Liver (tissue), 9 donors: ENCODE results near the gene ACP5. TPM values are rescaled to one million over a fixed set of nuclear protein-coding genes. Genes with fewer than 3 reads are reported as not detected.
A peak's percentile ranks its signal among the peaks of the same experiment; 100 is the strongest.

ENCODE experiments used
- DNase-seq: peaks from one replicate; pipeline ENCODE4 v3.0.0-alpha.2; 2017; ENCODE audit warnings: low spot score
- H3K27ac ChIP-seq, 2 donors: one replicate each; pipeline ENCODE4 v1.7.0; 2013; ENCODE audit warnings: inconsistent platforms in 2 of 2, low read length in 2 of 2, control low read depth in 1 of 2, low read depth in 1 of 2, mild to moderate bottlenecking in 1 of 2
- H3K27me3 ChIP-seq, 4 donors: one replicate each; pipeline versions ENCODE4 v1.6.1 to v1.7.0; 2013; ENCODE audit warnings: low read length in 3 of 4, inconsistent platforms in 1 of 4, mild to moderate bottlenecking in 1 of 4, moderate library complexity in 1 of 4; ENCODE audit not compliant: control insufficient read depth in 4 of 4, insufficient read depth in 4 of 4
- H3K36me3 ChIP-seq, 4 donors: one replicate each; pipeline versions ENCODE4 v1.6.1 to v1.7.0; 2013; ENCODE audit warnings: low read length in 3 of 4, mild to moderate bottlenecking in 3 of 4, low read depth in 1 of 4, moderate library complexity in 1 of 4; ENCODE audit not compliant: control insufficient read depth in 4 of 4, insufficient read depth in 3 of 4
- H3K4me1 ChIP-seq, 4 donors: one replicate each; pipeline versions ENCODE4 v1.6.1 to v1.7.0; 2013; ENCODE audit warnings: low read length in 3 of 4, mild to moderate bottlenecking in 3 of 4, moderate library complexity in 1 of 4; ENCODE audit not compliant: control insufficient read depth in 4 of 4, insufficient read depth in 4 of 4
- H3K4me3 ChIP-seq, 3 donors: one replicate each; pipeline versions ENCODE4 v1.6.1 to v1.7.0; 2013; ENCODE audit warnings: low read length in 3 of 3, control low read depth in 1 of 3, low read depth in 1 of 3, mild to moderate bottlenecking in 1 of 3
- H3K9ac ChIP-seq, 2 donors: one replicate each; pipeline ENCODE4 v1.7.0; 2013; ENCODE audit warnings: low read length in 2 of 2, mild to moderate bottlenecking in 2 of 2, moderate library complexity in 2 of 2, control low read depth in 1 of 2, low read depth in 1 of 2
- H3K9me3 ChIP-seq, 4 donors: one replicate each; pipeline versions ENCODE4 v1.6.1 to v1.7.0; 2013; ENCODE audit warnings: low read length in 3 of 4; ENCODE audit not compliant: control insufficient read depth in 4 of 4
- EGR1 ChIP-seq, 2 donors: IDR thresholded peaks; 2 replicates each; pipeline ENCODE4 v1.6.1; 2016 to 2018; ENCODE audit warnings: antibody characterized with exemption in 2 of 2, low read depth in 2 of 2
- FOXA1 ChIP-seq: IDR thresholded peaks from 2 replicates; pipeline ENCODE4 v1.6.1; 2016; ENCODE audit warnings: antibody characterized with exemption
- FOXA2 ChIP-seq: IDR thresholded peaks from 2 replicates; pipeline ENCODE4 v1.6.1; 2016; ENCODE audit warnings: antibody characterized with exemption
- GABPA ChIP-seq, 2 donors: IDR thresholded peaks in 1 of 2; conservative IDR thresholded peaks in 1 of 2; 2 replicates each; pipeline ENCODE4 v1.6.1; 2016; ENCODE audit warnings: antibody characterized with exemption in 2 of 2, mild to moderate bottlenecking in 1 of 2, moderate library complexity in 1 of 2
- HNF4A ChIP-seq, 2 donors: conservative IDR thresholded peaks; 2 replicates each; pipeline ENCODE4 v1.6.1; 2016; ENCODE audit warnings: antibody characterized with exemption in 2 of 2, mild to moderate bottlenecking in 2 of 2
- HNF4G ChIP-seq: IDR thresholded peaks from 2 replicates; pipeline ENCODE4 v1.6.1; 2016; ENCODE audit warnings: antibody characterized with exemption
- NR2F2 ChIP-seq: IDR thresholded peaks from 2 replicates; pipeline ENCODE4 v1.6.1; 2016; ENCODE audit warnings: antibody characterized with exemption
- RAD21 ChIP-seq, 2 donors: IDR thresholded peaks; 2 replicates each; pipeline ENCODE4 v1.6.1; 2016; ENCODE audit warnings: antibody characterized with exemption in 2 of 2, mild to moderate bottlenecking in 2 of 2
- RXRA ChIP-seq, 2 donors: IDR thresholded peaks; 2 replicates each; pipeline ENCODE4 v1.6.1; 2017 to 2018; ENCODE audit warnings: antibody characterized with exemption in 2 of 2, mild to moderate bottlenecking in 1 of 2
- SP1 ChIP-seq: IDR thresholded peaks from 2 replicates; pipeline ENCODE4 v1.6.1; 2018; ENCODE audit warnings: antibody characterized with exemption, mild to moderate bottlenecking
- TAF1 ChIP-seq: conservative IDR thresholded peaks from 2 replicates; pipeline ENCODE4 v1.6.1; 2016; ENCODE audit warnings: antibody characterized with exemption, mild to moderate bottlenecking
- YY1 ChIP-seq: IDR thresholded peaks from 2 replicates; pipeline ENCODE4 v1.6.1; 2016; ENCODE audit warnings: antibody characterized with exemption, mild to moderate bottlenecking
- WGBS: extraction: QIAGEN DNeasy Blood & Tissue Kit; methylation state at CpG from one replicate; pipeline ENCODE4 v1.1.7; 2013; 5-methylcytosine and 5-hydroxymethylcytosine counted together
- polyA plus RNA-seq, 2 donors: library from polyadenylated mRNA; stranded (reverse) in 1 of 2; unstranded in 1 of 2; fragments of 200-250 nt in 1 of 2; fragments of >200 nt in 1 of 2; fragmentation: Nextera tagmentation in 1 of 2; extraction: Ambion mirVana in 1 of 2; gene quantifications; one replicate each; pipeline versions ENCODE4 v1.2.1 to v1.2.3, GENCODE V29; 2013 to 2015
- total RNA-seq, 2 donors: library from RNA; depleted of rRNA; stranded (reverse); fragments of >200 nt; gene quantifications; one replicate each; pipeline ENCODE4 v1.2.3, GENCODE V29; 2014
- TF ChIP-seq, protein P1 (sequence below): IDR thresholded peaks from 2 replicates; pipeline ENCODE4 v1.6.1; 2016; ENCODE audit warnings: antibody characterized with exemption
- TF ChIP-seq, protein P2 (sequence below): IDR thresholded peaks from 2 replicates; pipeline ENCODE4 v1.6.1; 2016; ENCODE audit warnings: antibody characterized with exemption
- TF ChIP-seq, protein P3 (sequence below): fragments of 150-350 bp; IDR thresholded peaks from 2 replicates; pipeline ENCODE4 v1.5.1; 2017; ENCODE audit warnings: improper control_type of control experiment, low read depth, low read length; ENCODE audit not compliant: missing input control
- TF ChIP-seq, protein P4 (sequence below): IDR thresholded peaks from 2 replicates; pipeline ENCODE4 v1.6.1; 2016; ENCODE audit warnings: antibody characterized with exemption, mild to moderate bottlenecking
- TF ChIP-seq, protein P5 (sequence below): IDR thresholded peaks from 2 replicates; pipeline ENCODE4 v1.6.1; 2016; ENCODE audit warnings: antibody characterized with exemption
- donor health status: healthy.
- donor health status: healthy.
- donor health status: healthy.
- donor health status: healthy.
- donor health status: healthy.

ACP5 gene
- total and polyA plus RNA-seq, 4 donors, result 18.6 to 30.5 (median 23.8) TPM

DNA sequence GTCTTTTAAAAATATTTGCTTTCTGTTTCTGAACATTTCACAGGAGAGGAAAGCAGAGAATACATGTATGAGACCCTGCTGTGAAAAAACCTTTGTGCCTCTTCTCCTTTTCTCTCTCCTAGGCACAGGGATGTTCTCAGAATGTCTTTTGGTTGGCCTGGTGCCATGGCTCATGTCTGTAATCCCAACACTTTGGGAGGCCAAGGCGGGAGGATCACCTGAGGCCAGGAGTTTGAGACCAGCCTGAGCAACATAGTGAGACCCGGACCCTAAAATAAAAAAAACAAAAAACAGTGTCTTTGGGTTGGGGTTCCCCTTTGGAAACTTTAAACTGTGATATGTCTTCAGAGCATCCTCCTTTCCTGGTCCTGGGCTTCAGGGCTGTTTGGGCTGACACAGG lies 21.3 kb upstream of the ACP5 start:
- no peak overlapping the region for H3K27ac ChIP-seq
- peak overlapping the region in 1 of 3 donors; percentile 76 for H3K4me3 ChIP-seq
- whole genome bisulfite sequencing, result 97% methylated on average over 2 of the region's 2 CpGs
- DNase-seq, result no peak
- TF ChIP-seq RAD21 (IDR thresholded peaks at IDR 0.05) (no peak), HNF4A (conservative IDR thresholded peaks at IDR 0.05) (no peak), HNF4G (no peak), GABPA (IDR thresholded peaks at IDR 0.05 in 1 of 2, conservative IDR thresholded peaks at IDR 0.05 in 1 of 2) (no peak), TAF1 (no peak), SP1 (no peak), FOXA1 (no peak), FOXA2 (no peak), EGR1 (IDR thresholded peaks at IDR 0.05; ENCODE audit: low read depth in 2 of 2) (no peak), RXRA (IDR thresholded peaks at IDR 0.05) (no peak), YY1 (no peak), NR2F2 (no peak)
- TF ChIP-seq, protein P1, sequence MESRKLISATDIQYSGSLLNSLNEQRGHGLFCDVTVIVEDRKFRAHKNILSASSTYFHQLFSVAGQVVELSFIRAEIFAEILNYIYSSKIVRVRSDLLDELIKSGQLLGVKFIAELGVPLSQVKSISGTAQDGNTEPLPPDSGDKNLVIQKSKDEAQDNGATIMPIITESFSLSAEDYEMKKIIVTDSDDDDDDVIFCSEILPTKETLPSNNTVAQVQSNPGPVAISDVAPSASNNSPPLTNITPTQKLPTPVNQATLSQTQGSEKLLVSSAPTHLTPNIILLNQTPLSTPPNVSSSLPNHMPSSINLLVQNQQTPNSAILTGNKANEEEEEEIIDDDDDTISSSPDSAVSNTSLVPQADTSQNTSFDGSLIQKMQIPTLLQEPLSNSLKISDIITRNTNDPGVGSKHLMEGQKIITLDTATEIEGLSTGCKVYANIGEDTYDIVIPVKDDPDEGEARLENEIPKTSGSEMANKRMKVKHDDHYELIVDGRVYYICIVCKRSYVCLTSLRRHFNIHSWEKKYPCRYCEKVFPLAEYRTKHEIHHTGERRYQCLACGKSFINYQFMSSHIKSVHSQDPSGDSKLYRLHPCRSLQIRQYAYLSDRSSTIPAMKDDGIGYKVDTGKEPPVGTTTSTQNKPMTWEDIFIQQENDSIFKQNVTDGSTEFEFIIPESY, result no peak
- TF ChIP-seq, protein P2, sequence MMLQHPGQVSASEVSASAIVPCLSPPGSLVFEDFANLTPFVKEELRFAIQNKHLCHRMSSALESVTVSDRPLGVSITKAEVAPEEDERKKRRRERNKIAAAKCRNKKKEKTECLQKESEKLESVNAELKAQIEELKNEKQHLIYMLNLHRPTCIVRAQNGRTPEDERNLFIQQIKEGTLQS, result no peak
- TF ChIP-seq, protein P3, sequence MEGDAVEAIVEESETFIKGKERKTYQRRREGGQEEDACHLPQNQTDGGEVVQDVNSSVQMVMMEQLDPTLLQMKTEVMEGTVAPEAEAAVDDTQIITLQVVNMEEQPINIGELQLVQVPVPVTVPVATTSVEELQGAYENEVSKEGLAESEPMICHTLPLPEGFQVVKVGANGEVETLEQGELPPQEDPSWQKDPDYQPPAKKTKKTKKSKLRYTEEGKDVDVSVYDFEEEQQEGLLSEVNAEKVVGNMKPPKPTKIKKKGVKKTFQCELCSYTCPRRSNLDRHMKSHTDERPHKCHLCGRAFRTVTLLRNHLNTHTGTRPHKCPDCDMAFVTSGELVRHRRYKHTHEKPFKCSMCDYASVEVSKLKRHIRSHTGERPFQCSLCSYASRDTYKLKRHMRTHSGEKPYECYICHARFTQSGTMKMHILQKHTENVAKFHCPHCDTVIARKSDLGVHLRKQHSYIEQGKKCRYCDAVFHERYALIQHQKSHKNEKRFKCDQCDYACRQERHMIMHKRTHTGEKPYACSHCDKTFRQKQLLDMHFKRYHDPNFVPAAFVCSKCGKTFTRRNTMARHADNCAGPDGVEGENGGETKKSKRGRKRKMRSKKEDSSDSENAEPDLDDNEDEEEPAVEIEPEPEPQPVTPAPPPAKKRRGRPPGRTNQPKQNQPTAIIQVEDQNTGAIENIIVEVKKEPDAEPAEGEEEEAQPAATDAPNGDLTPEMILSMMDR, result no peak
- TF ChIP-seq, protein P4, sequence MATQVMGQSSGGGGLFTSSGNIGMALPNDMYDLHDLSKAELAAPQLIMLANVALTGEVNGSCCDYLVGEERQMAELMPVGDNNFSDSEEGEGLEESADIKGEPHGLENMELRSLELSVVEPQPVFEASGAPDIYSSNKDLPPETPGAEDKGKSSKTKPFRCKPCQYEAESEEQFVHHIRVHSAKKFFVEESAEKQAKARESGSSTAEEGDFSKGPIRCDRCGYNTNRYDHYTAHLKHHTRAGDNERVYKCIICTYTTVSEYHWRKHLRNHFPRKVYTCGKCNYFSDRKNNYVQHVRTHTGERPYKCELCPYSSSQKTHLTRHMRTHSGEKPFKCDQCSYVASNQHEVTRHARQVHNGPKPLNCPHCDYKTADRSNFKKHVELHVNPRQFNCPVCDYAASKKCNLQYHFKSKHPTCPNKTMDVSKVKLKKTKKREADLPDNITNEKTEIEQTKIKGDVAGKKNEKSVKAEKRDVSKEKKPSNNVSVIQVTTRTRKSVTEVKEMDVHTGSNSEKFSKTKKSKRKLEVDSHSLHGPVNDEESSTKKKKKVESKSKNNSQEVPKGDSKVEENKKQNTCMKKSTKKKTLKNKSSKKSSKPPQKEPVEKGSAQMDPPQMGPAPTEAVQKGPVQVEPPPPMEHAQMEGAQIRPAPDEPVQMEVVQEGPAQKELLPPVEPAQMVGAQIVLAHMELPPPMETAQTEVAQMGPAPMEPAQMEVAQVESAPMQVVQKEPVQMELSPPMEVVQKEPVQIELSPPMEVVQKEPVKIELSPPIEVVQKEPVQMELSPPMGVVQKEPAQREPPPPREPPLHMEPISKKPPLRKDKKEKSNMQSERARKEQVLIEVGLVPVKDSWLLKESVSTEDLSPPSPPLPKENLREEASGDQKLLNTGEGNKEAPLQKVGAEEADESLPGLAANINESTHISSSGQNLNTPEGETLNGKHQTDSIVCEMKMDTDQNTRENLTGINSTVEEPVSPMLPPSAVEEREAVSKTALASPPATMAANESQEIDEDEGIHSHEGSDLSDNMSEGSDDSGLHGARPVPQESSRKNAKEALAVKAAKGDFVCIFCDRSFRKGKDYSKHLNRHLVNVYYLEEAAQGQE, result no peak
- TF ChIP-seq, protein P5, sequence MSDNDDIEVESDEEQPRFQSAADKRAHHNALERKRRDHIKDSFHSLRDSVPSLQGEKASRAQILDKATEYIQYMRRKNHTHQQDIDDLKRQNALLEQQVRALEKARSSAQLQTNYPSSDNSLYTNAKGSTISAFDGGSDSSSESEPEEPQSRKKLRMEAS, result no peak
- H3K4me1 ChIP-seq, result peaks cover 0 to 10% (median 2%) of the 10 kb centered on the region in 4 donors
- no peaks in the 10 kb centered on the region for H3K36me3 ChIP-seq
- no peaks in the 10 kb centered on the region for H3K27me3 ChIP-seq
- no peak overlapping the region for H3K9ac ChIP-seq
- no peaks in the 10 kb centered on the region for H3K9me3 ChIP-seq
